HUDEP-2 (cell line): ENCODE results near the gene FGD2.
"Not testable (repeated sequence)": the region's sequence is repeated elsewhere in the genome, so short reads cannot be mapped to it uniquely, and the experiment has no call there.

Experiments
- DNase-seq, 76 experiments: peaks; one replicate each; lab custom pipeline; 2025; ENCODE audit not compliant: unreplicated experiment in 76 of 76; lab: John Stamatoyannopoulos, UW

Gene FGD2

GRCh38 chr6:37052027-37052628 is 46.7 kb downstream of the FGD2 start:
- DNase-seq = peak in 44 of 76 experiments; percentile 25 to 79 (median 44)

- DNase-seq = no peak
Observed at GRCh38 chr6:37053683-37054082, 48.2 kb downstream of the FGD2 start.

- no peak for DNase-seq
Observed at GRCh38 chr6:37054171-37054570, 48.7 kb downstream of the FGD2 start.

- DNase-seq = no peak
Observed at GRCh38 chr6:37054580-37054979, 49.1 kb downstream of the FGD2 start.

- no peak for DNase-seq
Observed at GRCh38 chr6:37056112-37056403, 50.6 kb downstream of the FGD2 start.

- DNase-seq = no peak
Observed at GRCh38 chr6:37056439-37057127, 51.1 kb downstream of the FGD2 start.

- no peak for DNase-seq
Observed at GRCh38 chr6:37057128-37057471, 51.6 kb downstream of the FGD2 start.

- no peak for DNase-seq
Observed at GRCh38 chr6:37057678-37058077, 52.2 kb downstream of the FGD2 start.

GRCh38 chr6:37058084-37058586 is 52.7 kb downstream of the FGD2 start:
- DNase-seq = peak in 2 of 76 experiments; percentile 10 to 17

- not testable (repeated sequence) for DNase-seq
Observed at GRCh38 chr6:37058984-37059343, 53.5 kb downstream of the FGD2 start.

- DNase-seq = peak in 71 of 76 experiments; percentile 36 to 89 (median 74)
Observed at GRCh38 chr6:37059344-37060194, 54.1 kb downstream of the FGD2 start.

- no peak for DNase-seq
Observed at GRCh38 chr6:37060195-37060559, 54.7 kb downstream of the FGD2 start.

GRCh38 chr6:37061157-37061804 is 55.8 kb downstream of the FGD2 start:
- no peak for DNase-seq

GRCh38 chr6:37062424-37062823 is 57.0 kb downstream of the FGD2 start:
- no peak for DNase-seq

GRCh38 chr6:37068356-37069270 is 63.2 kb downstream of the FGD2 start:
- no peak for DNase-seq

GRCh38 chr6:37069639-37070038 is 64.2 kb downstream of the FGD2 start:
- DNase-seq = no peak

- DNase-seq = no peak
Observed at GRCh38 chr6:37072526-37072925, 67.1 kb downstream of the FGD2 start.

GRCh38 chr6:37074053-37074827 is 68.8 kb downstream of the FGD2 start:
- DNase-seq = no peak

GRCh38 chr6:37077191-37077904 is 71.9 kb downstream of the FGD2 start:
- DNase-seq = no peak
